Spleen (tissue), 11 donors: ENCODE data around the gene COL21A1. TPM values are rescaled to one million over a fixed set of nuclear protein-coding genes. Genes with fewer than 3 reads are reported as not detected.

Experiments used
- DNase-seq: peaks from one replicate; pipeline ENCODE4 v3.0.0-alpha.2; 2020
- H3K27ac ChIP-seq, 8 donors: fragments of 200-600 bp; sonication (generic) in 7 of 8; 1 replicate in 4 of 8; 2 replicates in 4 of 8; pipeline versions ENCODE4 v1.5.0 to v1.8.0; 2016 to 2021; ENCODE audit warnings: inconsistent platforms in 4 of 8, mild to moderate bottlenecking in 4 of 8, moderate library complexity in 1 of 8
- H3K27me3 ChIP-seq, 7 donors: fragments of 200-600 bp; sonication (generic) in 6 of 7; replicated peaks in 1 of 7; 1 replicate in 4 of 7; 2 replicates in 3 of 7; pipeline versions ENCODE4 v1.5.0 to v1.8.0; 2016 to 2021; ENCODE audit warnings: inconsistent platforms in 3 of 7, mild to moderate bottlenecking in 1 of 7
- H3K36me3 ChIP-seq, 6 donors: fragments of 200-600 bp; sonication (generic) in 5 of 6; 1 replicate in 4 of 6; 2 replicates in 2 of 6; pipeline versions ENCODE4 v1.5.0 to v1.8.0; 2016 to 2021; ENCODE audit warnings: inconsistent platforms in 2 of 6
- H3K4me1 ChIP-seq, 6 donors: fragments of 200-600 bp; sonication (generic) in 5 of 6; 1 replicate in 3 of 6; 2 replicates in 3 of 6; pipeline versions ENCODE4 v1.5.0 to v1.8.0; 2016 to 2021; ENCODE audit warnings: inconsistent platforms in 3 of 6
- H3K4me3 ChIP-seq, 8 donors: fragments of 200-600 bp; sonication (generic) in 7 of 8; 1 replicate in 4 of 8; 2 replicates in 4 of 8; pipeline versions ENCODE4 v1.5.0 to v1.8.0; 2016 to 2021; ENCODE audit warnings: inconsistent platforms in 4 of 8, mild to moderate bottlenecking in 4 of 8, moderate library complexity in 2 of 8
- H3K9me3 ChIP-seq, 8 donors: fragments of 200-600 bp; sonication (generic) in 7 of 8; 1 replicate in 4 of 8; 2 replicates in 4 of 8; pipeline versions ENCODE4 v1.5.0 to v1.8.0; 2016 to 2021; ENCODE audit warnings: inconsistent platforms in 4 of 8
- CTCF ChIP-seq, 11 experiments: fragments of 200-600 bp in 7 of 11; fragments of 450-650 bp in 4 of 11; sonication (generic) in 4 of 11; IDR thresholded peaks in 8 of 11; conservative IDR thresholded peaks in 3 of 11; 1 replicate in 7 of 11; 2 replicates in 4 of 11; pipeline versions ENCODE4 v1.4.0 to v1.8.0; 2016 to 2021; ENCODE audit warnings: antibody characterized with exemption in 11 of 11, inconsistent platforms in 4 of 11, mild to moderate bottlenecking in 1 of 11
- POLR2A ChIP-seq, 3 donors: fragments of 450-650 bp; IDR thresholded peaks; one replicate each; pipeline ENCODE4 v1.5.1; 2017; ENCODE audit warnings: antibody characterized with exemption in 3 of 3, mild to moderate bottlenecking in 1 of 3
- POLR2AphosphoS5 ChIP-seq, 3 donors: sonication (generic); formaldehyde crosslinking; IDR thresholded peaks; one replicate each; pipeline ENCODE4 v1.5.1; 2017; ENCODE audit warnings: antibody characterized with exemption in 3 of 3
- WGBS, 5 donors: extraction: QIAGEN DNeasy Blood & Tissue Kit in 3 of 5; methylation state at CpG; one replicate each; pipeline versions ENCODE4 v1.1.5 to v1.1.7; 2013 to 2018; 5-methylcytosine and 5-hydroxymethylcytosine counted together
- intact Hi-C: fragments of 100-400 bp; cut with DNase I; formaldehyde crosslinking; loops from one replicate; pipeline ENCODE4 v1.15.0; 2023; ENCODE audit warnings: low total_unique reads
- polyA plus RNA-seq, 3 donors: library from polyadenylated mRNA; stranded (reverse); fragments of 200-250 nt; gene quantifications; one replicate each; pipeline ENCODE4 v1.2.1, GENCODE V29; 2013
- total RNA-seq, 7 donors: library from RNA; depleted of rRNA in 3 of 7; stranded (reverse); fragments of >200 nt in 3 of 7; fragmentation: NEBNext Ultra II Directional in 4 of 7; extraction: Animal tissue kit (Norgen Biotek cat#: 25700) in 4 of 7; gene quantifications; one replicate each; pipeline versions ENCODE4 v1.1.0 to v1.2.1, GENCODE V29; 2016 to 2021
- donor health status: healthy with polysubstance abuse.
- donor health status: DM: no; HTN: no; CAD: no; lungs with moderate emphysema.
- donor health status: DM: no; HTN: no; CAD: no.
- donor health status: Bipolar disorder and iron deficiency.
- donor health status: healthy.
- donor health status: DM: no; HTN: no; CAD: no.
- donor health status: DM: yes; HTN: yes; CAD: no.

Gene COL21A1
- total and polyA plus RNA-seq, 10 donors, result 0.13 to 2.9 (median 0.60) TPM

- 52 to 76% (median 68%) methylated on average over 1 of the region's 1 CpG for WGBS, 5 donors
Observed at GRCh38 chr6:56072856-56073255, 174.5 kb downstream of the COL21A1 start.

DNA sequence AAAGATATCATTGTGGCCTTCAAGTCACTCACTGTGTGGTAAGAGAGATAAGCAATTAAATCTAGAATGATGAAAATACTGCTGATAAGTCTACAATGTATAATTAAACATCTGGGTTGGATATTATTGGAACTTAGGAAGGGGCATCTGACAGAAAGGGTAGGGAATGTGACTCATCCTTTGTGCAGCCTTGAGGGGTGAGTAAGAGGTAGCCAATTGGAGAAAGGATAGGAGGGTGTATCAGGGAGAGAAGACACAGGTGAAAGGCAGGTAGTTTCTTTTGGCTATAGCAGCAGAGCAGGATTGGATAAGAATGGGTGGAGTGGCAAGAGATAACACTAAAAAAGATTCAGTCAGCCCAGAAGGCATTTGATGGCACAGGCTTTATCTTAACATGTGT lies 182.0 kb downstream of the COL21A1 start:
- intact Hi-C loops, result no loop called here
- no peak overlapping the region for H3K4me3 ChIP-seq
- no peak for DNase-seq
- no peaks in the 10 kb centered on the region for H3K9me3 ChIP-seq
- TF ChIP-seq POLR2AphosphoS5 (IDR thresholded peaks at IDR 0.05) (no peak), POLR2A (IDR thresholded peaks at IDR 0.05) (no peak), CTCF (IDR thresholded peaks at IDR 0.05 in 8 of 11, conservative IDR thresholded peaks at IDR 0.05 in 3 of 11) (no peak)
- no peaks in the 10 kb centered on the region for H3K27me3 ChIP-seq
- H3K36me3 ChIP-seq, result no peaks in the 10 kb centered on the region
- no peaks in the 10 kb centered on the region for H3K4me1 ChIP-seq
- H3K27ac ChIP-seq, result no peak overlapping the region

More at GRCh38 chr6:56072856-56073255, 174.5 kb downstream of the COL21A1 start:
- H3K4me3 ChIP-seq, result no peak overlapping the region
- no peak for TF ChIP-seq CTCF (IDR thresholded peaks at IDR 0.05 in 8 of 11, conservative IDR thresholded peaks at IDR 0.05 in 3 of 11)
- no peak for TF ChIP-seq POLR2A (IDR thresholded peaks at IDR 0.05)
- TF ChIP-seq POLR2AphosphoS5 (IDR thresholded peaks at IDR 0.05), result no peak
- peaks cover 0 to 15% (median 9%) of the 10 kb centered on the region in 8 donors for H3K9me3 ChIP-seq
- peak overlapping the region; percentile 31 to 73 (median 67) for H3K27ac ChIP-seq
- intact Hi-C loops, result no loop called here
- no peaks in the 10 kb centered on the region for H3K4me1 ChIP-seq
- no peaks in the 10 kb centered on the region for H3K27me3 ChIP-seq
- DNase-seq, result no peak
- no peaks in the 10 kb centered on the region for H3K36me3 ChIP-seq

DNA sequence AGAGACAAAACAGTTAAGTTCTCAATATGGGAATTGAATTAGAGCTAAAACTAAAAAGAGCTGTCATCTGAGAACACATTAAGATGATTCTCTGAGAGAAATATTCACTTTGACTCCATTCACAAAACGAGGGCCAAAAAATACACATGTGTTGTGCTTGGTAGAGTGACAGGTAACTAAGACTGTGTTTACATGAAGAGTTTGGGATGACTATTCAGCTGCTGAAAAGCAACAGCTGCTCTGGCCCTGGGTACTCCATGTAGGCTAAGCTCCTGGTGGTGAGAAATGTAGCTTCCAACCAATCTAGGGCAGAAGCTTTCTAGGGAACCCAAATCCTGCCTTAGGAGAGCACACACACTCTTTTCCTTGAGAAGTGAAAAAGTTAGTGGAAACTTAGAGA lies 184.5 kb downstream of the COL21A1 start:
- no peak for TF ChIP-seq POLR2A (IDR thresholded peaks at IDR 0.05)
- no peak for TF ChIP-seq CTCF (IDR thresholded peaks at IDR 0.05 in 8 of 11, conservative IDR thresholded peaks at IDR 0.05 in 3 of 11)
- TF ChIP-seq POLR2AphosphoS5 (IDR thresholded peaks at IDR 0.05), result no peak
- Histone ChIP-seq H3K4me3 (no peak overlapping the region), H3K4me1 (no peaks in the 10 kb centered on the region), H3K27me3 (no peaks in the 10 kb centered on the region), H3K27ac (no peak overlapping the region), H3K9me3 (no peaks in the 10 kb centered on the region), H3K36me3 (no peaks in the 10 kb centered on the region)
- intact Hi-C loops, result no loop called here
- no peak for DNase-seq
- 47 to 85% (median 70%) methylated on average over 1 of the region's 1 CpG for WGBS, 5 donors

DNA sequence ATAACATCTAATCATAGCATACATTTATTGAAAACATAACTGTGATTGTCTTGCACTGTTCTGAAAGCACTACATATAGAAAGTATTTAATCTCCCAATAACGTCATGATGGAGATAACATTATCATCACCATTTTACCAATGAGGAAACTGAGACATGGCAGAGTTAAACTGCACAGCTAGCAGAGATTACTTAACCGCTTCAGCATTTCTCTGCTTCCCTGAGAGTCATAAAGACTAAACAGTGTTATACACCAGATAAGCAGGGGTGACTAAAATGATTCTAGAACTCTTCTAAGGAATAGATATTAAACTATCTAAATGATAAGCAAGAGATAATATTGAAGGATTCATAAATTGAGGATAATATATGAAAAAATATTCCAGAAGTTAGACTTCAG lies 188.7 kb downstream of the COL21A1 start:
- H3K9me3 ChIP-seq, result peaks cover 0 to 6% (median 0%) of the 10 kb centered on the region in 8 donors
- intact Hi-C loops, result no loop called here
- H3K4me1 ChIP-seq, result no peaks in the 10 kb centered on the region
- no peak for DNase-seq
- H3K27me3 ChIP-seq, result no peaks in the 10 kb centered on the region
- no peak overlapping the region for H3K27ac ChIP-seq
- WGBS, 5 donors, result 73 to 87% (median 82%) methylated on average over 2 of the region's 2 CpGs
- TF ChIP-seq POLR2AphosphoS5 (IDR thresholded peaks at IDR 0.05) (no peak), CTCF (IDR thresholded peaks at IDR 0.05 in 8 of 11, conservative IDR thresholded peaks at IDR 0.05 in 3 of 11) (no peak), POLR2A (IDR thresholded peaks at IDR 0.05) (no peak)
- H3K4me3 ChIP-seq, result no peak overlapping the region
- H3K36me3 ChIP-seq, result no peaks in the 10 kb centered on the region
